Stimulated activated CD8-positive, alpha-beta memory T cell treated with anti-CD3 and anti-CD28 coated beads, Interleukin-7, amount 100 ng/mL, for 48 hours (primary cell): ENCODE results near the gene SIK3.
"Not testable (repeated sequence)": the region's sequence is repeated elsewhere in the genome, so short reads cannot be mapped to it uniquely, and the experiment has no call there.

Experiments
- DNase-seq, 2 donors: peaks; one replicate each; pipeline ENCODE4 v3.0.0-alpha.2; 2020; ENCODE audit warnings: low read depth in 1 of 2; ENCODE audit errors: extremely low read depth in 1 of 2

SIK3 gene

DNA sequence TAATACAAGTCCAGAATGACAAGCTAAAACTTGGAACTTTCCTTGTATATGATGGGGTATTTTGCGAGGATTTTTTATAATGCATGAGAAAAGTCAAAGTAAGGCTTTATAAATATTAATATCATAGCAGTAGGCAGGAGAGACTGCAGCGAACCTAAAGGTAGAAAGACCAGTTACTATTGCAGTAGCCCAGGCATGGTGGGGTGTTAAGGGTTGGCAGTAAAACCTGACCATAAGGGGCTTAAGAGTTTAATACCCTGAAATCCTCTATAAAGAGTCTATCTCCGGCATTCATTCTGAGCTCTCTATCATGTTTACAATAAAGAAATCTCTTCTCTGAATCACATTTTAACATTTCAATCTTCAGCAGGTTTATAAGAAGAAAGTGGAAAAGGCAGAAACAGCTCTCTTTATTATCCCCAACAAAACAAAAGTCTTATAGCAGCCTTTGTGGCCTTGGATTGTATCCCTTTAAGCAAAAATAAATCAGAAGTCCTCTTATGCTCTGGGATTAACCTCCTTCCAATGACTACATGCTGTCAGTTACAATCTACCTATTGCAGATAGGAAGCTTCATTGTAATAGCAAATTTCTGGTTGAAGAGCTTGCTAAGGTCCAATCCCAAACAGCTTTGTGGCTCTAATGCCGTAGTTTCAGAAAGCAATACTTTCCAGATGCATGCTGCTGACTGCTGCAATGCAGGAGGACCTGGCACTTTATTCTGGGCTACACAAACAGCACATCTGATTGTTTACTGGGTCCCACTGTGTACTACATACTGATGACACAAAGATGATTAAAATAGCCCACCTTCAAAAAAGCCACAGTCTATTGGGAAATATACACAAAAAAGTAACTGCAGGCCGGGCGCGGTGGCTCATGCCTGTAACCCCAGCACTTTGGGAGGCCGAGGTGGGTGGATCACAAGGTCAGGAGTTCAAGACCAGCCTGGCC, 45.8 kb downstream of the SIK3 start:
- no peak for DNase-seq

DNA sequence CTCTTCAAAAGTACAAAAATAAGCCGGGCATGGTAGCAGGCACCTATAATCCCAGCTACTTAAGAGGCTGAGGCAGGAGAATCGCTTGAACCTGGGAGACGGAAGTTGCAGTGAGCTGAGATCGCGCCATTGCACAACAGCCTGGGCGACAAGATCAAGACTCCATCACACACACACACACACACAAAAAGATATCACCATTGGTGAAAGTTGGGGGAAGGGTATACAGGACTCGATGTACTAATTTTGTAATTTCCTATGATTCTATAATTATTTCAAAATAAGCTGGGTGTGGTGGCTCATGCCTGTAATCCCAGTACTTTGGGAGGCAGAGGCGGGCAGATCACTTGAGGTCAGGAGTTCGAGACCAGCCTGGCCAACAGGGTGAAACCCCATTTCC, 48.1 kb downstream of the SIK3 start:
- DNase-seq, result not testable (repeated sequence)

DNA sequence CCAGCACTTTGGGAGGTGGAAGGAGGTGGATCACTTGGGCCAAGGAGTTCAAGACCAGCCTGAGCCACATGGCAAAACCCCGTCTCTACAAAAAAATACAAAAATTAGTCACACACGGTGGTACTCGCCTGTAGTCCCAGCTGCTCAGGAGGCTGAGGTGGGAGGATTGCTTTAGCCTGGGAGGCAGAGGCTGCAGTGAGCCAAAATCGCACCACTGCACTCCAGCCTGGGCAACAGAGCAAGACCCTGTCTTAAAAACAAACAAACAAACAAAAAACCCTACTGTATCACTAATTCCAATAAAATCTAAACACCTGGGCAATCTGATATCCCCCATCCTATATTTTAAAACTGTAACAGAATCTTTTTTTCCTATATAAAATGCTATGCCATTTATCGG, 51.6 kb downstream of the SIK3 start:
- not testable (repeated sequence) for DNase-seq

DNA sequence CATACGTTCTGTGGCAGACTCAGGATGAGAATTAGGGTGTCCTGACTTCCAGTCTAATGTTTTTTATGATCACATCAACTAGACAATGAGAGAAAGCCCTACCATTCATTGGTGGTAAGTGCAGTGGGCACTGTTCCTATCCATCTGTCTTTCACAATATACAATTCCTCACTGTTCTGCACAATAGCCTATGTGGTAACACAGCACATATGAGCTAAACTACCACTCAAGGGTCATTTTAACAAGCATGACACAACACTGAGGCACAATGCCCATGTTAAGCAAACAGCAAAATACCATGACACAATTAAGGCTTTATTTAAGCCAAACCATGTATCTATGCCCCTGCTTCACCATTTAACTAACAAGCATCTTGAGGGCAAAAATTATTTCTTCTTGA, 52.3 kb downstream of the SIK3 start:
- no peak for DNase-seq

DNA sequence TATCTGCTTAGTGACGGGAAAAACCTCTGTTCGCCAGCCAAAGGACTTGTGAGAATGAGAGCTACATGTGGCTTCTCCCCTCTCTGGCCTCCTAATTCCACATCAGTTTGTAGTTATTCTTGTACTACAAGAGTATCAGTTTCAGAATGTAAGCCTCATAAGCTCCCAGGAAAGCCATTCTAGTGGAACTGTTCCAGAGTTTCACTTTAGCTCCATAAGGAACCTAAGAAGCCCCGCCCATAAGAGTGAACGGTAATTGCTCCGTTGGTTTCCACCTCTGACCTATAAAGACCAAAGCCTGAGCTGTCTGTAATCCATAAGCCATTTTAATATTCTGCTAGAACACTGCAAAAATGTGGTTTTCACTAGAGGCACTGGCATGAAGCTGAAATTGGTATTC, 53.0 kb downstream of the SIK3 start:
- no peak for DNase-seq

DNA sequence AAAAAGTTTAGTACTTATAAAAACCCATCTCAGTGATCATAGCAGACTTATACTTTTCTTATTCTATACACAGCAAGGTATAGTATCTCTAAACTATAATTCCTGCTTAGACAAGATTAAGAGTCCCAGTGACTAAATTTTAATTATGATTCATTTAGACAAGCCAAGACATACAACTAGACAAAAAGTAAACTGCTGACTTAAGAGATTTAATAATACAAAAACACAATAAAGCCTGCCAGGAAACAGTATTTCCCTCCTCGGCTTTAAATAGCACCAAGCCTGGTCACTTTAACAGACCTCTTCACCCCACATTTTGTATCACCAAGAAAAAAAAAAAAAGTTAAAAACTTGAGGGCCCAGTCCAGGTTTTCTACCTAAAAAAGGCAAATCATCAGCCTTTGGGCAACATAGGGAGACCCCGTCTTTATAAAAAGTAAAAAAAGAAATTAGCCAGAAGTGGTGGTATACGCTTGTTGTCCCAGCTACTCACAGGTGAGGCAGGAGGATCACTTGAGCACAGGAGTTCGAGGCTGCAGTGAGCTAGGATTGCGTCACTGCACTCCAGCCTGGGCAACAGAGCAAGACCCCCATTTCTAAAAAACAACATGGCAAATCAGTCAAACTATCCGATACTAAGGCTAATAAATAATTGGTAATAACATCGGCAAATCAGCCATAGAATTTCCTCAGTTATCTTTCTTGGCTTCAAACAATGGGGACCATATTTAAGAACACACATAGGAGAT, 53.8 kb downstream of the SIK3 start:
- DNase-seq, result no peak

DNA sequence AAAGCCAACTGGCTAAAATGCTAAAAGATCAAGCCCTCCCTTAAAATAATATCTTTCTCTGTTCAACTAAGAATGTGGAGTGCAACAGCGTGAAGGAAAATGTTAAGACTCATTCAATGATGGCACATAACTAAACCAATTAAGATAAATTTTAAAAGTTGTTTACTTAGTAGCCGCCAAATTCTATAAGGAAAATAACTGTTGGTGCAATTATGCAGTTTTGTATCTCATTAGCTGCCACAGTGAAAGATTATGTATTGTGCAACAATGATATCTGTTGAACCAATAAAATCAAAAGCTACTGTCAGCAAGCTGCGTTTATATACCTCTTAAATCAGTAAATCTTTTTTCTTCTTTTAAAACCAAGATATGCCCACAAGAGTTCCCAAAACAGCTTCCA, 55.5 kb downstream of the SIK3 start:
- no peak for DNase-seq

DNA sequence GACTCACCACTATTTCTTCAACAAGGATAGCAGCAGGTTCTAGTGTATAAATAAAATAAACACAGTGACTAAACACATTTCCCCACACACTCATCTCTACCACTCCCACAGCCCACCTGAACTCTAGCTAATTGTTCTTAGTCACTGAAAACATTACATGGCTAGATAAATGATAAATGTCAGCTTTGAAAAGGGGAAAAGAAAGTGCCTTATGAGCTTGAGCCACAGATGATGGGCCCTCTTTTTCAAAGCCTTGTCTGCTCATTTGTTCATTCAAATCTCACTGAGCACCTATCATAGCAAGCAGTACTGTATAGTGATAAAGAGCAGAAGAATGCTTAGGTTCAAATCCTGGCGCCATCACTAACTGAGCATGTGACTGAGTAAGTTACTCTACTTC, 58.3 kb downstream of the SIK3 start:
- DNase-seq, result no peak

DNA sequence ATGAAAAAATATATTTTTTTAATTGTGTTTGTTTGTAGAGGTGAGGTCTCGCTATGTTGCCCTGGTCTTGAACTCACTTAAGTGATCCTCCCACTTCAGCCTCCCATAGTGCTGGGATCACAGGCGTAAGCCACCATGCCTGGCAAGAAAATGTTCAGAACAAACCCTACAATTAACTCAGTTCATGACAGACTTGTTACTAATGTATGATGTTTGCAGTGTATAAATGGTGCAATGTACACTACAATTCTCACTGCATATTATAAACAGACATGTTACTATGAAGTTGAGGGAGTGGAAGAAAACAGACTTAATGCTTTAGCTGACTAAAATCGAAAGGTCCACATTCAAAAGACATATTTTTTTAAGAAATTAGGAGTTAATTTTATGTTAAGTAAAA, 59.0 kb downstream of the SIK3 start:
- DNase-seq, result no peak

DNA sequence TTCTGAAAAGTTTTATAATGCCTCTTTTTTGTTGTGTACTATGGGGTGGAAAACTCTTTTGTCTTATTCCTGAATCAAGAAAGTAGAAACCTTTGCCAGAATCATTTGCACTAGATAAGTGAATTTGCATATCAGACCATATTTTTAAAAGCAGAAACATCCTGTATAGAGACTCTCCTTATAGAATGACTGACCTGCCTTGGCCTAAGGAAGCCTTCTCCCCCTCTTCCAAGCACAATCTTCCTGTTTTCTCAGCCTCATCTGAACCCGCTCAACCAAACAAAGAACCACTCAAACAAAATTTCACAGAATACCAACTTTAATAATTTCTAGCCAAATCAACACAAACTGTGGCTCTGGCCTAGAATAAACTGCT, 60.3 kb downstream of the SIK3 start:
- DNase-seq, result no peak

DNA sequence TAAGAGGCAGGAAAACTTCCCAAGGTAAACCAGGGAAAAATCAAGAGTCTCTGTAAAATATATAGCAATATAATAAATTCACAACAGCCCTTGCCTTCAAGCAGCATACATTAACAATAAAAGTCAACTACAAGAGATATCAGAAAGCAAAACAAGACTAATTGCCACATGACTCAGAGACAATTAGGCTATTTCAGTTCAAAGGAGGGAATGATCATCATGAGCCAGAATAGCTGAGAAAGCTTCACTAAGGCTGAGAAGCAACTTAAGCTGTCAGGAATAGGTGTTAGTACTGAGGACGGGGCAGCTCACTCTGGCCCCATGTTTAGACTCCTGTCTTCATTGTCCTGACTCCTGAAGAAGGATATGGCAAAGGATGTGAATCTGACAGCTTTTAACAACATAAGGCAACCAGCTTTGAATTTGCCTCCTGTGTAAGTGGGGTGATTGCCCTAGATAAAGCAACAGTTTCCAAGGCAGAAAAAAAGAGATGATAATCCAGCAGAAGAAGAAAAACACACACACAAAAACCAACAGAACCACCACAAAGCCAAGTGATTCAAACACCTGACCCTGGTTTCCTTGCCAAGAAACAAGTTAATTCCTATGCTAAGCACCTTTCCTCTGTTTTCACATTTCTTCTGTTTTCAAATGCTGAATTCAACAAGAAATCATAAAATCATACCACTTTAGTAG, 60.8 kb downstream of the SIK3 start:
- DNase-seq, result no peak

DNA sequence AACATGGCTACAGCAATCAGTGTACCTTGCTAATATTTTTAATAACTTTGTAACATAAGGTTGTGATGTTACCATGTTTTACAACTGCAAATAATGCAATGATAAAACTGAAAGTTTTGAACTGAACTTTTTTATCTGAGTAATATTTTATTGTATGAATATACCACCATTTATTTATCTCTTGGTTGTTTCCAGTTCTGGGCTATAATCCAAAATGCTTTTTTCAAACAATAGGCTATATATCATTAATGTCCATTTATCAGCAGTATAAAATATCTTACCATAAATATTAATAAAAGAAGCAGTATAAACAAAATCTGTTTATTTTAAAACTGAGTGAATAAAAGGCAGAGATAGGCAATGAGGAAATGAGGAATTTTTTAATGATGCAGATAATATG, 63.3 kb downstream of the SIK3 start:
- DNase-seq, result no peak

DNA sequence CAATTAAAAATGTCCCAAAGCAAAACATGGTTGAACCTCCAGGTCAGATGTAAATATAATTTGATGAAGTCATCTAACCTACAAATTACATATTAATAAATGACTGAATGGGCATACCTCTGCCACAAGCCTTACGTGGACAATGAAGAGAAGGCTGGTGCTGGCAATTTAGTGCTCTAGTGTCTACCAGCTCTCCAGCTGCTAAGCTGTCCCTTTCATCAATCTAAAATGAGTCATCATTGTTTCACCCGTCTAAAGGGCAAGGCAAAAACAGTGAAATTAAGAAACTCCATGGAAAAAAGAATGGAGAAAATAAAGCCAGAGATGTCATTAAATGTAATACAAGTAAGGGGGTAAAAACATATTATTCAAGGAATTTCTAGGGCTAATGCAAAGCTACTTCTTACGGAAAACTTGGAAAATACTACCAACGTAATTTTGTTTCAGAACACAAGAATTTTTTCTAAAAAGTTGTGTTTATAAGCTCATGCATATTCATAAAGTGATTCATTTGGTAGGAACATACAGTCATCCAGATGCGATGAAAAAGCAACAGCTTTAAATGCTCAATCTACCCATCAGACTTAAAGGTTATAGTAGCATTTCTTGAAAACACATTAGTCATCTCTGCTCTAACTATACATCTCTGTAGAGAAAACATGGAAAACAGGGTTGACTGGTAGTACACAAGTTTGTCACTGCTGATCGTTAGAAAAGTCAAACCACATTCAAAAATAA, 71.5 kb downstream of the SIK3 start:
- no peak for DNase-seq

DNA sequence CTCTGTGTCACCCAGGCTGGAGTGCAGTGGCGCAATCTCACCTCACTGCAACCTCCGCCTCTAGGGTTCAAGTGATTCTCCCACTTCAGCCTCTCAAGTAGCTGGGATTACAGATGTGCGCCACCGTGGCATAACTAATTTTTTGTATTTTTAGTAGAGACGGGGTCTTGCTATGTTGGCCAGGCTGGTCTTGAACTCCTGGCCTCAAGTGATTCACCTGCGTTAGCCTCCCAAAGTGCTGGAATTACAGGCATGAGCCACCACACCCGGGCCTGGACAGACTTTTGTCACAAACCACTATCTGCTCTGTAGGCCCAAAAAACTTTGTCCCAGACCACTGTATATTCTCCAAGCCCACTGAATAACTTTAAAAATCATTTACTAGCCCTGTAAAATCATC, 74.5 kb downstream of the SIK3 start:
- not testable (repeated sequence) for DNase-seq

DNA sequence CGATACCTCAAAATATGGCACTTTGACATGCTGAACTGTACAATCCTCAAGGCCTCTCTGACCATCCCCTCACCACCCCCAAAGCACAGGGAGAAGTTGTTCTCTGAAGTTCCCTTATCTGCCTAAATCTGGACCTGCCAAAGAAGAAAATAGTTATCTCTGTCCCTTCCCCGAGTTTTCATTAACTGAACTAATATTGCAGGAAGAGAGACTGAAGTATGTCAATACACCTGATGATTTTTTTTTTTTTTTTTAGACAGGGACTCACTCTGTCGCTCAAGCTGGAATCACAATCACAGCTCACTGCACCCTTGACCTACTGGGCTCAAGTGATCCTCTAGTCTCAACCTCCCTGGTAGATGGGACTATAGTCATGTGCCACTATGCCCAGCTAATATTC, 75.0 kb downstream of the SIK3 start:
- DNase-seq, result no peak

DNA sequence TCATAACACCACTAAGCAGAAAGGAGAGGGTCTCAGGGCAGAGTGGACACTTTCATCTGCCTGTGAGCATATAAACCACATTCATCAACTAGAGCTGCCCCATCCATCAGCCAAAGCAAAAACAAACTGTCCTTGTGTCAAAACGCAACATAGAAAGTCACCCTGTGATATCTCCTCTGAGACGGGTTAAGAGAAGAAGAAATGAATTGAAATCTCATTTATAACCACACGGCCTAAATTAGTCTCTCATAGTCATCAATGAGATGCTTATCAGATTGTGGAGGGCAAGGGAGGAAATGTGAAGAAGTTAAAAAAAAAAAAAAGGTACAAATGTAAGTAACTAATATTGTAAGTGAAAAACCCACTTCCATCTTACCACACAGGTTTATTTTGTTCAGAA, 75.7 kb downstream of the SIK3 start:
- DNase-seq, result no peak

DNA sequence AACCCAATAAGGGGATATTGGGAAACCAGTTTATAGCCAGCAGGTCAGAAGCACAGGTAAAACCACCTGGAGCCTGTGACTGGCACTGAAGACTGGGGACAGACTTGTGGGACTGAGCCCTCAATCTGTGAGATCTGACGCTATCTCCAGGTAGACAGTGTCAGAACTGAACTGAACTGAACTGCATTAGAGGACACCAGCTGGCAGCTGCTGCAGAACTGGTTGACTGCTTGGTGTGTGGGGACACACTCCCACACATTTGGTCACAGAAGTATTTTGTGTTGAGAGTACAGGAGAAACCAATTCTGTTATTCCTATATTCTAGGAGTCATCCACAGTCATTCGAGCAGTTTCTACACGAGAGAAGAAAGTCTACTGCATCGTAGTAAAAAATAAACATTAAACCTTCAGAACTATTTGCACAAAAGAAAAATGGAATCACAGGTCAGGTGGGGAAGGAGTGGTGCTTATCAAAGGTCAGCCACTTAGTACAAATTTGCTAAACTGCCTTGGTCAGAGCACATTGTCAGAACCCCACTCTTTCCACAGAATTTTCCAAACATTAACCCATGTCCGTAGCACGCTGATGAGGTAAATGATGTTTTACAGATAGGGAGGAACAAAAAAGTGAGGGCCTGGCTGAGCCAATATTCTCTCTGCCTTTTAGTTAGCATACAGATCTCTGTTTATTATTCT, 77.2 kb downstream of the SIK3 start:
- no peak for DNase-seq

DNA sequence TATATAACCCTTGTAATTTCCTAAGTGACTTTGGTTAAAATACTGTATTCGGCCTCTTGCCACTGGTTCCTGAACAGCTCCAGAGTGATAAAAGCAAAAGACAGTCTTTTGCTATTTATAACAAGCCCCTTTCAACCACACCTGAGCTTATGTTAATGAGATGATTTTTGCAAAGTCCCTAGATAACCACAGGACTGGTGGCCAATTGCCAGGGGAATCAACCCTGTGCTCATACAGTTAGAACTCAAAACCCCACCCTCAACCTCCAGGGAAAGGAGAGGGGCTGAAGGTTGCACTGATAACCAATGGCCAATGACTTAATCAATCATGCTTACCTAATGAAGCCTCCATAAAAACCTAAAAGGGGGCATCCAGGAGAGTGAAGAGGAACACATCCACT, 77.9 kb downstream of the SIK3 start:
- no peak for DNase-seq

DNA sequence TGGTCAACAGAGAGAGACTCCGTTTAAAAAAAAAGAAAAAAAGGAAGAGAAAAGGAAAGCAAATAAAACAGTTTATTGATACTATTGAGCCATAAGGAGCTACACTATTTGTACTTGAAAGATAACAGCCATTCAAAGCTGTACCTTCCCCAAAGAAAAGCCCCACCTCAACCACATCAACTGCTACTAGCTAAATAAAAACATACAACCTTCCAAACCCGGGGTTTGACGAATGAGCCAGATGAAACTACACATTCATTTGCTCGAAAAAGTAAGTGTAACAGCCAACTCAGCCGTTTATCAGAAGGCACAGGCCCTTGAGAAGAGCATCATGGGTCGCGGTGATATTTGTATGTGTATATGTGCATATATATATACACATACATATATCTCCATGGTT, 78.4 kb downstream of the SIK3 start:
- no peak for DNase-seq

DNA sequence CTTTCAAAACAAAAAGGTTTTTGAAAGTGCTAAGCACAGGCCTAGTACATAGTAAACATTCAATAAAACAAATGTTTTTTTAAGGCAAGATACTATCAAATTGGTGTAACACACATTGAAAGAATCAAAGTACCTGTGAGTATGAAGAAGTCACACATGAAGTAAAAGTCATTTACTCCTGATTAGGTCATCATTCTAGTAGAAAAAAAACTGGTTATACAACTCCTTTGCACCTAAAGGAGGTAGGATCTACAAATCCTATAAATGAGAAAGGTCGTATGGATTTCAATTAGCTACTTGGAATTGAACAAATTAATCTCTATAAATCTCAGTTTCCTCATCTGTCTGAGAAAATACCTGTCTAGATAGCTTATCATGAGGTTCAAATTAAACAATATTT, 80.8 kb downstream of the SIK3 start:
- no peak for DNase-seq
